OCI-LY1 (cell line): Measurements from ENCODE around the gene SLC35C1.

Experiments used
- H2AFZ ChIP-seq: fragments of 200-600 bp; sonication (generic), shearing (Covaris generic); 2 replicates; pipeline ENCODE4 v1.6.0; 2014; ENCODE audit warnings: antibody characterized with exemption, mild to moderate bottlenecking, low read length
- H3F3A ChIP-seq: fragments of 200-600 bp; sonication (generic), shearing (Covaris generic); 2 replicates; pipeline ENCODE4 v1.6.0; 2014; ENCODE audit warnings: mild to moderate bottlenecking, antibody characterized with exemption, low read length, moderate library complexity; ENCODE audit not compliant: insufficient read depth
- H3K27ac ChIP-seq: fragments of 200-600 bp; sonication (generic); 2 replicates; pipeline ENCODE4 v1.5.1; 2014; ENCODE audit warnings: low read length, mixed run types, mild to moderate bottlenecking, low read depth; ENCODE audit not compliant: poor library complexity, severe bottlenecking
- H3K27me3 ChIP-seq: fragments of 200-600 bp; sonication (generic); 2 replicates; pipeline ENCODE4 v1.6.0; 2014; ENCODE audit warnings: antibody characterized with exemption, mild to moderate bottlenecking, low read length, moderate library complexity; ENCODE audit not compliant: insufficient read depth
- H3K36me3 ChIP-seq: fragments of 200-600 bp; sonication (generic); 2 replicates; pipeline ENCODE4 v1.6.1; 2014; ENCODE audit warnings: mild to moderate bottlenecking, antibody characterized with exemption, low read length, moderate library complexity, mixed read lengths; ENCODE audit not compliant: insufficient read depth
- H3K4me1 ChIP-seq: fragments of 200-600 bp; sonication (generic); 2 replicates; pipeline ENCODE4 v1.5.1; 2014; ENCODE audit warnings: mild to moderate bottlenecking, low read length, moderate library complexity; ENCODE audit not compliant: insufficient read depth, severe bottlenecking
- H3K4me2 ChIP-seq: fragments of 200-600 bp; sonication (generic), shearing (Covaris generic); 2 replicates; pipeline ENCODE4 v1.6.1; 2014; ENCODE audit warnings: low read length
- H3K4me3 ChIP-seq: fragments of 200-600 bp; sonication (generic); 2 replicates; pipeline ENCODE4 v1.5.1; 2014; ENCODE audit warnings: low read length, low read depth, mild to moderate bottlenecking, mixed read lengths; ENCODE audit not compliant: poor library complexity, severe bottlenecking
- H3K79me2 ChIP-seq: fragments of 200-600 bp; shearing (Covaris generic); 2 replicates; pipeline ENCODE4 v1.6.1; 2016; ENCODE audit warnings: mixed run types, low read length, mixed read lengths; ENCODE audit not compliant: insufficient read depth
- H3K9ac ChIP-seq: fragments of 200-600 bp; sonication (generic), shearing (Covaris generic); 2 replicates; pipeline ENCODE4 v1.6.1; 2014; ENCODE audit warnings: mild to moderate bottlenecking, low read length, mixed read lengths
- H3K9me2 ChIP-seq: fragments of 200-600 bp; sonication (generic), shearing (Covaris generic); 2 replicates; pipeline ENCODE4 v1.6.1; 2014; ENCODE audit warnings: low read depth, mild to moderate bottlenecking, low read length, mixed read lengths
- H3K9me3 ChIP-seq: fragments of 200-600 bp; shearing (Covaris generic); 2 replicates; pipeline ENCODE4 v1.6.1; 2014; ENCODE audit warnings: low read length, mixed read lengths
- H4K20me1 ChIP-seq: fragments of 200-600 bp; sonication (generic), shearing (Covaris generic); 2 replicates; pipeline ENCODE4 v1.6.0; 2016; ENCODE audit warnings: mild to moderate bottlenecking, low read length; ENCODE audit not compliant: insufficient read depth
- EZH2 ChIP-seq: fragments of 200-600 bp; sonication (generic), shearing (Covaris generic); IDR thresholded peaks from 2 replicates; pipeline ENCODE4 v1.8.0; 2017; ENCODE audit warnings: borderline replicate concordance, mixed run types, mild to moderate bottlenecking, antibody characterized with exemption, low read length, moderate library complexity, mixed read lengths
- TF ChIP-seq, protein P1 (sequence below): fragments of 200-600 bp; sonication (generic), shearing (Covaris generic); IDR thresholded peaks from 2 replicates; pipeline ENCODE4 v1.5.1; 2017; ENCODE audit warnings: mild to moderate bottlenecking, antibody characterized with exemption, low read length, moderate library complexity, mixed read lengths

SLC35C1 gene

GRCh38 chr11:45772449-45772774 is 32.5 kb upstream of the SLC35C1 start:
- no peak for TF ChIP-seq EZH2
- TF ChIP-seq, protein P1, sequence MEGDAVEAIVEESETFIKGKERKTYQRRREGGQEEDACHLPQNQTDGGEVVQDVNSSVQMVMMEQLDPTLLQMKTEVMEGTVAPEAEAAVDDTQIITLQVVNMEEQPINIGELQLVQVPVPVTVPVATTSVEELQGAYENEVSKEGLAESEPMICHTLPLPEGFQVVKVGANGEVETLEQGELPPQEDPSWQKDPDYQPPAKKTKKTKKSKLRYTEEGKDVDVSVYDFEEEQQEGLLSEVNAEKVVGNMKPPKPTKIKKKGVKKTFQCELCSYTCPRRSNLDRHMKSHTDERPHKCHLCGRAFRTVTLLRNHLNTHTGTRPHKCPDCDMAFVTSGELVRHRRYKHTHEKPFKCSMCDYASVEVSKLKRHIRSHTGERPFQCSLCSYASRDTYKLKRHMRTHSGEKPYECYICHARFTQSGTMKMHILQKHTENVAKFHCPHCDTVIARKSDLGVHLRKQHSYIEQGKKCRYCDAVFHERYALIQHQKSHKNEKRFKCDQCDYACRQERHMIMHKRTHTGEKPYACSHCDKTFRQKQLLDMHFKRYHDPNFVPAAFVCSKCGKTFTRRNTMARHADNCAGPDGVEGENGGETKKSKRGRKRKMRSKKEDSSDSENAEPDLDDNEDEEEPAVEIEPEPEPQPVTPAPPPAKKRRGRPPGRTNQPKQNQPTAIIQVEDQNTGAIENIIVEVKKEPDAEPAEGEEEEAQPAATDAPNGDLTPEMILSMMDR: no peak
- Histone ChIP-seq H3K4me3 (no peak overlapping the region), H3K36me3 (no peaks in the 10 kb centered on the region), H4K20me1 (no peaks in the 10 kb centered on the region), H3K9me3 (no peaks in the 10 kb centered on the region), H3K27me3 (peaks cover 3% of the 10 kb centered on the region; the same call in 1 of the 2 replicates), H3F3A (no peaks in the 10 kb centered on the region), H3K4me1 (peaks cover 14% of the 10 kb centered on the region), H3K9me2 (no peaks in the 10 kb centered on the region), H3K9ac (no peak overlapping the region), H3K4me2 (peak overlapping the region; percentile 91; the same call in 1 of the 2 replicates), H3K79me2 (no peaks in the 10 kb centered on the region), H2AFZ (no peak overlapping the region), H3K27ac (no peak overlapping the region)

DNA sequence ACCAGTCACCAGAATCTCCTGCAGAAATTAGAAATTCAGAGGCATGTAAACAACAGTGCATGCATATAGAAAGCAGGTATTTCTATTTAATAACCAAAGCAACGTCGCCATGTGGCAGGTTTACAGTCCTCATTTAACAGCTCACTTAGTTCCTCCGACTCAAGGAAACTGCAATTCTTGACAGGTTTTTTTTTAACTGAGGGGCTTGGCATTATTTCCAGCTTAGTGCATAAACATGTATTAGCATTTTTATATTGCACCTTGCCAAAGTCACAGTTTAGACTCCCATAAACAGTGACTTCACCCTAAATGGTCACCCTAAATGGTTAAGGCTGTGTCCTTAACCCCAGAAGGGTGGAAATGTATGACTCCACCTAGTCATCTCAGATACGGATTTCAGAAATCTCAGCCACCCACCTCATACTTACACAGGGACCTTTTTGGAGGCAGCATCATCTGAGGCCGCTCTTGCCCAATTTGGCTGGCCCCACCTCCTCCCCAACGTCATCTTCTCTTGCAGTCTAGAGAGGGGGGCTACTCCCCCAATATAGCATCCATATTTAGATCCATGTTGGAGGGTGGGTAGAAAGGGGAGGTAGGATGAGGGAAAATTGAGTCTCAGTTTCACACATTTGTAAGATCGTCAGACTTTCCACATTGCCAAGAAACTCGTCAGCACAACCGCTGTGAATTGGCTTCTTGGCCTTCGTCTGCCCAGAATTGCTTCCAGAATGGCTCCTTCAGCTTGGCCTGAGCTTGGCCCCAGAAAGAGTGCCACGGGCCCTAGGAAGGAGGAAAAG is 31.8 kb upstream of the SLC35C1 start:
- Histone ChIP-seq H3K9me2 (no peaks in the 10 kb centered on the region), H3K27ac (no peak overlapping the region), H3K4me3 (no peak overlapping the region), H3K4me2 (no peak overlapping the region), H3K36me3 (no peaks in the 10 kb centered on the region), H2AFZ (no peak overlapping the region), H3K79me2 (no peaks in the 10 kb centered on the region), H3K9me3 (no peaks in the 10 kb centered on the region), H3K9ac (no peak overlapping the region), H3K4me1 (peaks cover 14% of the 10 kb centered on the region), H3F3A (no peaks in the 10 kb centered on the region), H4K20me1 (no peaks in the 10 kb centered on the region), H3K27me3 (peaks cover 3% of the 10 kb centered on the region; the same call in 1 of the 2 replicates)
- TF ChIP-seq EZH2: no peak
- TF ChIP-seq, protein P1: no peak

DNA sequence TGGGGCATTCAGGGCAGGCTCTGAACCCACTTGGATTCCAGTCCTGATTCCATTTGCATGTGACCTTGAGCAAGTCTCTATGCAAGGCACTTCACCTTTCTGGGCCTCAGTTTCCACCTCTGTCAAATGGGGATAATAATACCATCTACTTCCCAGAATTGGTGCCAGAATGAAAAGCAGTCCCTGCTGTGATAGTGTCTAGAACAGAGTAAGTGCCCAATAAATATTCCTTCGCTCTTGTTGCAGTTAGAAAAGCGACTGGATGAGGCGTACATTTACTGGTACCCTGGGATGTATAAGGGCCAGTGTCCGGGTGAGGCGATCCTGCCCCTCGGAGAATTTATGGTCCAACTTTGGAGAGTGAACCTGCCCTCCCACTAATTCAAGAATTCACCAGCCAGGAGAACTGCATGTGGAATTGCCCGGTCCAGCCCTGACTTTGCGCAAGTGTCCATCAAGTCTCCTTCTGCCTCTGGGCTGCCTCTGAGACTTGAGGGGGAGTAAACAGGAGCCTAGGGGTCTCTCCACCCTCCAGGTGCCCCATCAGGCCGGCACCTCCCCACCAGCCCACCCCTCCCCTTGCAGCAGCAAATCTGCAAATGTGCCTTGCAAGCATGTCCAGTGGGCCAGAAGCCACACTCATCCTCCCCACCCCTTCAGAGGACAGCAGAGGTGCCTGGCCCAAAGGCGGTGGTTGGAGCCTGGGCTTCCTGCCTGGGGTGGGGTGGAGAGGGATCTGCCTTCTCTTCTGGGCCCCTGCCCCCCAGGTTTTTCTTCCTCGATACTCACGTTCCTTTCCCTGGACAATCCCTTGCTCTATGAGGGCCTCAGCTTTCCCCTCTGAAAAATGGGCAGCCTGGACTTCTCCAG is 30.9 kb upstream of the SLC35C1 start:
- Histone ChIP-seq H3K9ac (no peak overlapping the region), H3K9me3 (no peaks in the 10 kb centered on the region), H4K20me1 (no peaks in the 10 kb centered on the region), H3K4me3 (no peak overlapping the region), H2AFZ (no peak overlapping the region), H3F3A (no peaks in the 10 kb centered on the region), H3K9me2 (no peaks in the 10 kb centered on the region), H3K27me3 (peaks cover 3% of the 10 kb centered on the region; the same call in 1 of the 2 replicates), H3K27ac (no peak overlapping the region), H3K4me1 (peaks cover 14% of the 10 kb centered on the region), H3K36me3 (no peaks in the 10 kb centered on the region), H3K79me2 (no peaks in the 10 kb centered on the region), H3K4me2 (no peak overlapping the region)
- no peak for TF ChIP-seq EZH2
- TF ChIP-seq, protein P1: no peak
